Measurements from ENCODE around the gene TXNRD2. TPM values are rescaled to one million over a fixed set of nuclear protein-coding genes. Genes with fewer than 3 reads are reported as not detected.

Gene TXNRD2
- total RNA-seq, 1 experiment from 2014 or later, result 19.7 TPM

- intact Hi-C loops (cut with micrococcal nuclease), result no loop called here
- POLR2A ChIA-PET, result no interaction called here
- Histone ChIP-seq H3K4me1 (ENCODE audit: control insufficient read depth in 1 of 2, insufficient read depth in 2 of 2, low read length in 2 of 2) (peaks cover 0 to 7% of the 10 kb centered on the region in 2 experiments; a peak in 1 of 4 replicates), H3K27ac (ENCODE audit: low read depth, low read length) (no peak overlapping the region), H2AFZ (ENCODE audit: low read depth, low read length, poor library complexity, severe bottlenecking) (no peak overlapping the region), H3K9me2 (ENCODE audit: insufficient read depth) (no peaks in the 10 kb centered on the region), H3K36me3 (ENCODE audit: control insufficient read depth in 1 of 2, insufficient read depth in 2 of 2, low read length in 2 of 2) (no peaks in the 10 kb centered on the region), H3K9ac (ENCODE audit: low read length) (no peak overlapping the region), H3K9me3 (ENCODE audit: control insufficient read depth in 1 of 2, insufficient read depth in 1 of 2, low read depth in 1 of 2, low read length in 2 of 2) (no peaks in the 10 kb centered on the region), H3K27me3 (ENCODE audit: insufficient read depth, low read length) (no peaks in the 10 kb centered on the region), H4K20me1 (ENCODE audit: insufficient read depth) (no peaks in the 10 kb centered on the region), H3K4me2 (ENCODE audit: low read length) (no peak overlapping the region), H3K4me3 (replicated peaks in 1 of 2; ENCODE audit: low read depth in 1 of 2, low read length in 2 of 2) (no peak overlapping the region), H3K79me2 (ENCODE audit: insufficient read depth, low read length) (no peaks in the 10 kb centered on the region)
- RAD21 ChIA-PET (ENCODE audit: low non-redundant PET in 1 of 2, low total read pairs in 2 of 2, uncharacterized antibody in 2 of 2, unreplicated experiment in 2 of 2), result no interaction called here
- TF ChIP-seq JUND (IDR thresholded peaks at IDR 0.05), result no peak
- TF ChIP-seq POLR2A (IDR thresholded peaks at IDR 0.05; ENCODE audit: borderline replicate concordance, extremely low read depth, insufficient read depth, insufficient read length), result no peak
- TF ChIP-seq ATF3 (IDR thresholded peaks at IDR 0.05), result no peak
- TF ChIP-seq MAX (IDR thresholded peaks at IDR 0.05), result no peak
- no peak for TF ChIP-seq SP1 (IDR thresholded peaks at IDR 0.05; ENCODE audit: low read depth)
- no peak for TF ChIP-seq ZNF274 (IDR thresholded peaks at IDR 0.05; ENCODE audit: low read depth, low read length)
- TF ChIP-seq RAD21 (IDR thresholded peaks at IDR 0.05; ENCODE audit: low read depth), result no peak
- no peak for TF ChIP-seq TCF7L2 (IDR thresholded peaks at IDR 0.05; ENCODE audit: borderline replicate concordance, extremely low read depth, insufficient read depth, insufficient read length)
- TF ChIP-seq ELF1 (IDR thresholded peaks at IDR 0.05; ENCODE audit: borderline replicate concordance, low read depth), result no peak
- TF ChIP-seq SRF (IDR thresholded peaks at IDR 0.05; ENCODE audit: low read depth), result no peak
- no peak for TF ChIP-seq CTCF (IDR thresholded peaks at IDR 0.05 in 2 of 3, conservative IDR thresholded peaks at IDR 0.05 in 1 of 3; ENCODE audit: borderline replicate concordance in 1 of 3, insufficient read depth in 1 of 3, low read depth in 2 of 3, low read length in 2 of 3)
- DNase-seq (ENCODE audit: low read depth, low spot score) (no peak), ATAC-seq (no peak)
- CTCF ChIA-PET, result interaction anchor here (1.5 kb wide), 1 partner anchor 171 kb away, joined by 6 read pairs; no protein-coding TSS in a partner anchor
- no TSS peak for BruUV-seq (replicated peaks)
These were observed 39.9 kb downstream of the TXNRD2 start for GRCh38 chr22:19901577-19902244.

Data from HCT116 (cell line).